ENCODE results near the gene PNCK. TPM values are rescaled to one million over a fixed set of nuclear protein-coding genes. Genes with fewer than 3 reads are reported as not detected.
"Not testable (repeated sequence)": the region's sequence is repeated elsewhere in the genome, so short reads cannot be mapped to it uniquely, and the experiment has no call there.

The PNCK gene
- total RNA-seq, 1 experiment from 2014 or later = not detected

DNA sequence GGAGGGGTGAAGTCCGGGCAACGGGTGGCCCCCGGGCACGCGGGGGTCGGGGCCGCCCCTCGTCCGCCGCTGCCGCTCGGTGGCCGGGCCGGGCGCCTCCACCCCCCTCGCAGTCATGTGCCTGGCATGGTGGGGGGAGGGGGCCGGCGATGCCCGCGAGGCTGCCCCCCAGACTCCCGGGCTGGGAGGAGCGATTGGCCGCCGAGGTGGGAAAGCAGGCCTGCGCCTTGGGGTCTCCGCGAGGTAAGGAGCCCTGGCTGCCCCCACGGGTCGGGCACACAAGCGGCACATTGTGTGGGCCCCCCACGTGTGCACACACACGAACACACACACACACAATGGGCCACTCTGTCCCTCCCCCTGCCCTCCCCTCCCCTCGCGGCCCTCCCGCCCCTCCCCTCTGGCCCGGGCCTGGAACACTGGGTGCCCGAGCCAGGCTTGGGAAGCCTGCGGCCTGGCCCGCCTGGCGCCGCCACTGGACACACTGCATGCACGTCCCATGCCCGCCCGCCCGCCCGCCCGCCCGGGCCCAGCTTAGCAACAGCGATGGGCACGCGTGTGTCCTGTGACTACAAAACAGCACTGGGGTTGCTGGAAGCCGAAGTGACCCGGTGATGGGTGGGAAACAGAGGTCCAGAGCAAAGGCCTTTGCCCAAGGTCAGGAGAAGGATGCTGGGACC, 15.4 kb upstream of the PNCK start:
- in situ Hi-C loops (cut with HindIII; ENCODE audit: low pct_unique_long_range_greater_than_20kb, low sequenced_read_pairs) = no loop called here

DNA sequence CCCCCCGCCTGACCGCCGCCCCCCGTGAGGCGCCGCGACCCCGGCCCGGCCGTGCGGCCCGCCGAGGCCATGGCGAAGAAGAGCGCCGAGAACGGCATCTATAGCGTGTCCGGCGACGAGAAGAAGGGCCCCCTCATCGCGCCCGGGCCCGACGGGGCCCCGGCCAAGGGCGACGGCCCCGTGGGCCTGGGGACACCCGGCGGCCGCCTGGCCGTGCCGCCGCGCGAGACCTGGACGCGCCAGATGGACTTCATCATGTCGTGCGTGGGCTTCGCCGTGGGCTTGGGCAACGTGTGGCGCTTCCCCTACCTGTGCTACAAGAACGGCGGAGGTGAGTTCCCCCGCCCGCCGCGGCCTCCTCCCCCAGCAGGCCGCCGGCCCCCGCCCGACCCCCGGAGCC, 14.9 kb upstream of the PNCK start:
- no peak for DNase-seq (ENCODE audit: low read depth)
- in situ Hi-C loops (cut with HindIII; ENCODE audit: low pct_unique_long_range_greater_than_20kb, low sequenced_read_pairs) = no loop called here

More for the DNA sequence above, 15.4 kb upstream of the PNCK start:
- no peak for DNase-seq (ENCODE audit: low read depth)

DNA sequence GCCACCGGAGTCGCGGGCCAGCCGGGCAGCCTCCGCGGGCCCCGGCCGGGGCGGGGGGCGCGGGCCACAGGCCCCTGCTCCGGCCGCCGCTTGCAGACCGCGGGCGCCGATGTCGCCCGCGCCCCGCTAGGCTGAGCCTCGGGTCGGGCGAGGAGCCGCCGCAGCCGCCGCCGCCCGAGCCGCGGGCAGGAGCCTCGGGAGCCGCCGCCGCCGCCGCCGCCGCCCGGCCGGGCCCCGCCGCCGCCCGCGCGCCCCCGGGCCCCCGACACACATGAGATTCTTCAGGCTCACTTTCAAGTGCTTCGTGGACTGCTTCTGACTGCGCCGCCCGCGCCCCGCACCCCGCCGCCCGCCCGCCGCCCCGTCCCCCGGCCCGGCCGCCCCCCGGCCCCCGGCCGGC, 14.5 kb upstream of the PNCK start:
- in situ Hi-C loops (cut with HindIII; ENCODE audit: low pct_unique_long_range_greater_than_20kb, low sequenced_read_pairs) = no loop called here
- no peak for DNase-seq (ENCODE audit: low read depth)

DNA sequence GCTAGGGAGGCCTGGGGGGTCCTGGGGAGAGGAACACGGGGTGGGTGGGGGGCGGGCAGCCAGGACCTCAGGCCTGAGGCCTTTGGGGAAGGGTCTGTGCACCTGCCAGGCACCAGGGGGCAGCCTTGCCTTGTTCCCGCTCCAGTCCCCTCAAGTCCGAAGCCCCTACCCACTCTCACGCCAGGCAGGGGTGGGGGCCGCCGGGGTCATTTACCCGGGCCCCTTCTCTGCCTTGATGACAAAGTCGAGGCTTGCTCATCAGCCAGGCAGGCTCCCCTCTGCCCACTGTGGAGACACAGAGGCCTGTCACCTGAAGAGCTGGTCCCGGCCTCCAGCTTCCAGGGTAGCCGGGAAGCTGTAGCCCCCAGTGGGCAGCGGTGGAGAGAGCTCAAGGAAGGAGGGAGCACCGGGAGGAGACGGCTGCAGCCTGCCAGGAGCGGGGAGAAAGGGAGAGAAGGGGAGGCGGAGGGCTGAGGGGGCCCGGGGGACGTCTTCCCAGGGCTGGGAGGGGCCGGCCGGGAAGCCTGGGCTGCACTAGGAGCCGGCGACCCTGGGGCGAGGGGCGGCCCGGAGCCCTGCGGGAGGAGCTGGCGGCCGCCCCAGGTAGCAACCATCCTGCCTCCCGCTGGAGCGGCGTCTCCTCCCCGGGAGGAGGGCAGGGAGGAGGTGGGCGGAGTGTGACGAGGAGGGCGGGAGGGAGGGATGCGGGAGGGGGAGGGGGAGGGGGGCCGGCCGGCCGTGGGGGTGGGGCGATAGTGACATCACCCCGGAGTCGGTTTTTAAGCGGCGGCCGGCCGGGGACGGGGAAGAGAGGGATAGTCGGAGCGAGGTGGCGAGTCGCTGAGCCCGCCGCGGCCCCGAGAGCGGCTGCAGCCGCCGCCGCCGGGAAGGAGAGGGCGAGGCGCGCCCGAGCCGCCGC, 13.8 kb upstream of the PNCK start, which contains the start of gene SLC6A8:
SLC6A8 (plus strand) TSS at position 806 of the 919 bp plus-strand sequence. CDS start 649 bp downstream, outside the sequence.
- peak; percentile 21 for DNase-seq (ENCODE audit: low read depth)
- in situ Hi-C loops (cut with HindIII; ENCODE audit: low pct_unique_long_range_greater_than_20kb, low sequenced_read_pairs) = no loop called here

DNA sequence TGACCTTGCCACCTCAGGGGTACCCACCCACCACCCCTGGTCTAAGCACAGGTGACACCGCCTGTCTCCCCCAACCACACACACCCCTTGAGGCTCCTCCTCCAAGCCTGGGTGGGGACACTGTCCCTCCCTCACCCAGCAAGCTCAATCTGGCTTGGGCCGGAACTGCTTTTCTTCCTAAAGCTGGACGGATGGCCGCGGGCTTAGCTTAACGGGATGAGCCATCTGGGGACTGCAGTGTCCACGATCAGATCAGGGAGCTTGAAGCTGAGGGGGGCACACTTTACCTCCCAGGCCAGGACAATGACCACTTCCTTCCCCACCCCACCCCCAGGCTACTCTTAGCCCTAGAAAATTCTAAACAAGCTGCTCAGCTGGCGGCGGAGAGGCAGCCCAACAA, 13.1 kb upstream of the PNCK start:
- in situ Hi-C loops (cut with HindIII; ENCODE audit: low pct_unique_long_range_greater_than_20kb, low sequenced_read_pairs) = no loop called here
- no peak for DNase-seq (ENCODE audit: low read depth)

DNA sequence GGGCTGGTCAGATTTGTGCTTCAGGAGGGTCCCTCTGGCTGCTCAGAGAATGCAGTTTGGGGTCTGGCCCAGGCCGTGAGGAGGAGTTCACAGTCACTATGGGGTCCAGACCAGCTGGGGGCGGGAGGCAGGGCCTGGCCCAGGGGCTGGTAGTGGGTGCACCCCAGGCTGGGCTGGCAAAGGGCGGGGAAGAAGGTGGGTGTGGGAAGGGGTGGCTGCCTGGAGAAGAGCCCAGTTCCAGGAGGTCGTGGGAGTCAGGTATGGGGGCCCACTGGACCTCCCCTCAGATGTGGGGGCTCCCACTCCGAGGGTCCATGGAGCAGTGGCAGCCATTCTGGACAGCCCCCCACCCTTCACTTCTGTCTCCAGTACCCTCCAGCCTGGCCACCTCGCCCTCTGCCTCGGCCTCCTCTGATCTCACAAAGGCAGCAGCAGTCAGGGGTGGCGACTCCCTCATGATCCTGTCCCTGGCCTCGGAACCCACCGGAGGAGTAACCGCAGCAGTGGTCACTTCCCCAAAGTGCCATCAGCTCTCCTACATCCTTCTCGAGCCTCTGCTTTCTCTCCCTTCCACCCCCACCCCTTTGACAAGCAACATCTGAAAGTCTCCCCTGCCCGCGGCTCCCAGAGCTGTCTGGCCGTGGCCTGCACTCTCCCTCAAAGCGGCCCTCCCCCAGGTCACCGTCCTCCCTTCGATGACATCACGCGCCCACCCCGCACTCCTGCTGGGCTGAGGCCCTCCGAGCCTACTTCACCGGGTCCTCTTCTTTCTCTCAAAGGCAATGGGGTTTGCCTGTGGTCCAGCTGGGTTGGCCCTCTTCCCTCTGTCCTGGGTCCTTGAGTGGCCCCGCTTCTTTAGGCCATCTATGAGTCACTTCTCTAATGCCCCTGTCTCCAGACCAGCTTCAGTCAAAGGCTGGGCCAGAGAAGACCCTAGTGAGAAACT, 12.4 kb upstream of the PNCK start:
- no peak for DNase-seq (ENCODE audit: low read depth)
- in situ Hi-C loops (cut with HindIII; ENCODE audit: low pct_unique_long_range_greater_than_20kb, low sequenced_read_pairs) = no loop called here

DNA sequence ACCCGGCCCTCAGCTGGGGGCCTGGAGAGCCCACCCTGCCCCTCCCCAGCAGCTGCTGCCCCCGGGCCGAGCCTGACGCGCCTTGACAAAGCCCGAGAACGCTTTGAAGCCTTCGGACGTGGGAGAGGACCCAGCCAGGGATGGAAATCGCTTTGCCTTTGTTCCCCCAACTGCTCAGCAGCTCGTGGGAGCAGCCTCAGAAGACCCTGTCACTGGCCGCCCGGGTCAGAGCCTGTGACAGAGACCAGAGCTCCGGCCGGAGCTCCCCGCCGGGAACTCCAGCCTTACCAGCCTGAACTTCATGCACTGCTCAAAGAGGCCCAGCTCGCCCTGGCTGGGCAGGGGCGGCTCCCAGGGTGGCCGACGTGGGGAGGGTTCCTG, 11.5 kb upstream of the PNCK start:
- no peak for DNase-seq (ENCODE audit: low read depth)
- in situ Hi-C loops (cut with HindIII; ENCODE audit: low pct_unique_long_range_greater_than_20kb, low sequenced_read_pairs) = no loop called here

DNA sequence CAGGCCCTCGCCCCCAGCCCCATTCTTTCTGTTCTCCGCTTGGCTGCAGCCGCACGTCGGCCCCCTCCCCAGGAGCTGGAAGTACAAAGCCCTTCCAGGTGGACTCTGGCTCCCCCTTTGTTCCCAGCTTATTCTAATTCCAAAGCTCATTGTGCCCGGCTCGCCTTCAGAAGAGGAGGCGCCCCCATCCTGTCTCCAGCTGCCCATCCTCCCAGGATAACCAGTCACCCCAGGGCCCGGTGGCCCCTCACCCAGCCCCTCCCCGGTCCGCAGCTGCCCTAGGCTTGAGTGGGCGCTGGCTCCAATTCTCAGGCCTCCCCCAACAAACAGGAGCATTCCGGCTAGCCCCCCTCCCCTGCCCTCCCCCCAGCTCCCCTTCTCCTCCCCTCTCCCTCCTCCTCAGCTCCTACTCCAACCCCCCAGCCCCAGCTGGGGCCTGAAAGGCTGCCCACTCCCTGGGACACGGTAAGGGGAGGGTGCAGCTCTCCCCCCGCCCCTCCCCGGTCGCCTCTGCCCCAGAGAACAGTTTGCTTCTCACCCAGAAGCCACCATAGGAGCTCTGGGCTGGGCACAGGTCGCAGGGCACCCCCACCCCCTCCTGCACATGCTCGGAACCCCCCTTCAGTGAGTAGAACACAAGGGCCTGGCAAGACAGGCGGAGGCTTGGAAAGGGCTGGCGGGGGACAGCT, 11.0 kb upstream of the PNCK start:
- in situ Hi-C loops (cut with HindIII; ENCODE audit: low pct_unique_long_range_greater_than_20kb, low sequenced_read_pairs) = no loop called here

DNA sequence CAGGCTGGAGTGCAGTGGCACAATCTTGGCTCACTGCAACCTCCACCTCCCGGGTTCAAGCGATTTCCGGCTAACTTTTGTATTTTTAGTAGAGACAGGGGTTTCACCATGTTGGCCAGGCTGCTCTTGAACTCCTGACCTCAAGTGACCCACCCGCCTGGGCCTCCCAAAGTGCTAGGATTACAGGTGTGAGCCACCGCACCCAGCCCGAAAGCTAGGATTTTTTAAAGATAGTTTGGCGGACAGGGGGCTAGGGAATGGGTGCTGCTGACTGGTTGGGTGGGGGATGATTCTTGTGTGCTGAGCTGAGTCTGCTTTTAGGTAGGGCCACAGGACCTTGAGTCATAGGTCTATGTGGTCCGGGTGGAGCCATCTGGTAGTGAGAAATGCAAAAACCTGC, 9.9 kb upstream of the PNCK start:
- DNase-seq (ENCODE audit: low read depth); in situ Hi-C loops (cut with HindIII; ENCODE audit: low pct_unique_long_range_greater_than_20kb, low sequenced_read_pairs): not testable (repeated sequence)

More for the DNA sequence above, 11.0 kb upstream of the PNCK start:
- no peak for DNase-seq (ENCODE audit: low read depth)

DNA sequence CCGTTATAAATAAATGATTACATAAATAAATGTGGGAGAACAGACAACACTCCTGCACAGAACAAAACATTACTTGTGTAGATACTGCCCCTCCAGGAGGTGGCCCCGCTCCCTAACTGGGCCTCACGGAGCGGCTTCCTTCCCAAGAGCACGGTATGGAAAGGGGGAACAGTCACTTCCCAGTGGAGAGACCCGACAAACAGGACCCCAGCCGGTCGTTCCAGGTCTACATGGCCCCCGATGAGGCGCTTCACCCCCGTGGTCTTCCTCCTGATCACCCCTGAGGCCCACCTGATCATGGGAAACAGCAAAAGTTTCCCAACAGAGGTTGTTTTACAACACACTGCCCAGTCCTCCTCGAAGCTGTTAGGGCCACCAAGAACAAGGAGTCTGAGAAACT, 7.6 kb upstream of the PNCK start:
- in situ Hi-C loops (cut with HindIII; ENCODE audit: low pct_unique_long_range_greater_than_20kb, low sequenced_read_pairs) = no loop called here
- no peak for DNase-seq (ENCODE audit: low read depth)

DNA sequence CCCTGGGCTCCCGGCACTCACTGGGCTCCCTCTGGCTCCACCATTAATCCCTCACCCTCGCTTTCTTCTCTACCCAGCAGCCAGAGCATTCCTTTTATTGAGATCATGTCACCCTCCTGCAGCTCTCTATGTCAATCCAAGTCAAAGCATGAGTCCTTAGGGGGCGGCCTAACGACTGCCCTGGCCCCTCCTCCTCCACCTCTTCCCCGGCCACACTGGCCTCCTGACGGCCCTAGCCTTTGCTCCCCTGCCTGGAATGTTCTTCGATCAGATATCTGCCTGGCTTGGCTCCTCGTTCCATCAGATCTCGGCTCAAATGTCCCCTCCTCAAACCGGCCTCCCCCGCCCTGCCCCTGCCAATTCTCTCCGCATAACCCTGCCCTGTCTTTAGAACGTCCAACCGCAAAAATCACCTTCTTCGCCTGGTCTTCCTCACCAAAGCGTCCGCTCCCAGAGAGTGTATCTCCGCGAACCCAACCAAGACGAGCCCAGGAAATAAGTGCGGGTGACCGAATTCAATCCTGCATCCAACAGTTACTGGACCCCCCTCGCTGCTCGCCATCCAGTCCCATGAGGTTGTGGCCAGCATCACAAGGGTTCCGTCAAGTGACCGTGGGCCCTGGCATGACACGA, 722 bp upstream of the PNCK start:
- DNase-seq (ENCODE audit: low read depth) = no peak
- in situ Hi-C loops (cut with HindIII; ENCODE audit: low pct_unique_long_range_greater_than_20kb, low sequenced_read_pairs) = no loop called here

DNA sequence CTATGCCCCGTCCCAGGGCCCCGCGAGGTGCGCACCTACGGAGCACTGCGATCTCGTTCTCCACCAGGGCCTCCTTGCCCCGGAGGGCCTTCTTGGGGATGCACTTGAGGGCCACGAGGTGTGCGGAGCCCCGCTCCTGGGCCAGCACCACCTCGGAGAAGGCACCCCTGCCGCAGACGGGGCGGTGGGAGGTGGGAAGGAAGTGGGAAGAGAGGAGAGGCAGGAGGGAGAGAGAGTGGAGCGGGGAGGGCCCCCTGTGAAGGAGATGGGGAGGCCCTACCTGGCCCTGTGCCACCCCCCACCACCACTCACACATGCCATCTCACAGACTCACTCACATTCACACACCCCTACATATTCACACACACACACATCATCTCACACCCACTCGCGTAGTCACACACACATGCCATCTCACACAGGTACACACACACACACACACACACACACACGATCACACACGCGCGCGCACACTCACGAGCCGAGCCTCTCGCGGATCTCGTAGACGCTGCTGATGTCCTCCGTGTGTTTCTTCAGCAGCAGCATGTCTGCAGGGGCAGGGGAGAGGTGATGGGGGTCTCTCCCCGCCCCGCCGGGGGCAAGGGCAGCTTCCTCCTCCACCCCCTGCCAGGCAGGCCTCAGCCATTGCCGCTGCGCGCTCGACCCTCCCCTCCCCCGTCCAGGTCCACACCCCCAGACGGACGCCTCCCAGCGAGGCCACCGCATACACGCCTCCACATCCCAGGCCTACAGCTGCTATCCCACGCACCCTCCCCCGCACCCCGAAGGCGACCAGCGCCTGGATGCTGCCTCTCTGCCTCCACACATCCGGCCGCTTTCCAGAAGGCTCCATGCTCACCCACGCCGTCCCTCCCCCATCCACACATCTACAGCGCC, 834 bp downstream of the PNCK start:
- in situ Hi-C loops (cut with HindIII; ENCODE audit: low pct_unique_long_range_greater_than_20kb, low sequenced_read_pairs) = no loop called here
- no peak for DNase-seq (ENCODE audit: low read depth)

DNA sequence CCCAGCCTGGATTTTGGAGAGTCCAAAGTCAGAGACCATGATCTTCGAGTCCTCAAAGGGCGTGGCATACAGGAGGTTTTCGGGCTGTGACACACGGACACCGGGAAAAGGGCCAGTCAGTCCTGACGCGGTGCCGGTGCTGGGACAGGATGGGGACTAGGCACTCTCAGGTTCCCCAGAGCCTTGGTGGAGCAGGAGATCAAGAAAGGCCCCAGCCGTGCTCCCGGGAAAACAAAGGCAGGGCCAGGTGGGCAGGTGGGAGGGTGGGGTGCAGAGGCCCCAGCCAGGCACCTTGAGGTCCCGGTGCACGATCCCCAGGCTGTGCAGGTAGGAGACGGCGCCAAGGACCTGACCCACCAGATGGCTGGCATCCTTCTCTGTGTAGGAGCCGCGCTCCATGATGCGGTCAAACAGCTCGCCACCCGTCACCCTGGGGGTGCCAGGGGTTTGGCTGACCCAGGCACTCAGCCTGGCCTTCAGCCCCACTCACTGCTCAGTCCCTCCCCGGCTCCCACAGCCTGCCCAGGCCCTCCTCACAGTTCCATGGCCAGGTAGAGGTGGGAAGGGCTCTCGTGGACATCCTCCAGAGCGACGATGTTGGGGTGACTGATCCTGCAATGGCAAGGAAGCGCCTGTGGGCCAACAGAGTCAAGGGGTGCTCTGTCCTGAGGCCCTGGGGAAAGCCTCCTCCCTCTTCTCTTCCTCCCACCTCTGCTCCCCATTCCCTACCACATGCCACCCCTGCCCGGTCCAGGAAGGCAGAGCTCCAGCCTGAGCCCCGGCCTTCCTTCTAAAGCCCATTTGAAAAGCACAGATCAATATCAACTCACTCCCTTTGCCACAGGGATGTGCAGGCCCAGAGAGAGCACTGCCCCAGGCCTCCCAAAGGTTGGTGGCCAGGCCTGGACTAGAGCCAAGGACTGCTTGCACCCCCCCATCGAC, 1.8 kb downstream of the PNCK start:
- in situ Hi-C loops (cut with HindIII; ENCODE audit: low pct_unique_long_range_greater_than_20kb, low sequenced_read_pairs) = no loop called here
- no peak for DNase-seq (ENCODE audit: low read depth)

DNA sequence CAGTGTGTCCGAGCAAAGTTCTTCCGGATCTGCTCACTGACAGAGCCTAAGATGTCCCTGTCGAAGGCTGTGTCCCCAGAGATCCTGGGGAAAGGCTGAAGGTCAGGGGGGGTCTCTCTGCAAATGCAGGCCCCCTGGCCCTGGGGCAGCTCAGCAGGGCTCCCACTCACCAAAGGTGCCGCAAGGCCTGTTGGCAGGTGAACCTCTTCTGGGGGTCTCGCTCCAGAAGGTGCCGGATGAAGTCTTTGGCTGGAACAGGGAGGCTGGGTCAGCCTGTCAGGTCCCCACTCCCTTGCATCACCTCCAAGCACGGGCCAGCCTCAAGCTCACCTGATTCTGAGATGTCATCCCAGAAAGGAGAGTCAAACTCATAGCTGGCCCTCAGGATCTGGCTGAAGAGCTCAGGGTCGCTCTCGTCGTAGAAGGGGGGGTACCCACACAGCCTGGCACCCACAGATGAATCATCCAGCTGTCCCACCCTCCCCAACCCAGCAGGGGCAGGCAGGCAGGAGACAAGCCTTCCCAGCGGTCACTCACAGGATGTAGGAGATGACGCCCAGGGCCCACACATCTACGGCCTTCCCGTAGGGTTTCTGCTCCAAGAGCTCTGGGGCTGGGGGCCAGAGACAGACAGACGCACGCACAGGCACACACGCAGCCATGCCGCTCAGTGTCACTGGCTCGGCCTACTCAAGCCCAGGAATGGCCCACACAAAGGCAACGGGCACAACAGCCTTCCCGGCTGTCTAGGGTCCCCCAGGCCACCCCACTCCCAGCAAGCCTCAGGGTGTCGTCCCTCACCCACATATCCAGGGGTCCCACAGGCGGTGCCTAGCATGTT, 2.6 kb downstream of the PNCK start:
- DNase-seq (ENCODE audit: low read depth) = no peak
- in situ Hi-C loops (cut with HindIII; ENCODE audit: low pct_unique_long_range_greater_than_20kb, low sequenced_read_pairs) = no loop called here
